Brain microvascular endothelial cell (primary cell): ENCODE measurements around the gene YAP1.

Source experiments
- DNase-seq: peaks from one replicate; pipeline ENCODE4 v3.0.0-alpha.2; 2020
- H3K27ac ChIP-seq: fragments of 250-450 bp; sonication (Bioruptor Pico); 2 replicates; pipeline ENCODE4 v1.5.1; 2020; ENCODE audit warnings: mild to moderate bottlenecking, moderate library complexity
- H3K27me3 ChIP-seq: fragments of 250-450 bp; sonication (Bioruptor Pico); replicated peaks from 2 replicates; pipeline ENCODE4 v1.5.1; 2020; ENCODE audit warnings: mild to moderate bottlenecking
- H3K36me3 ChIP-seq: fragments of 250-450 bp; sonication (Bioruptor Pico); replicated peaks from 2 replicates; pipeline ENCODE4 v1.5.1; 2020; ENCODE audit warnings: mild to moderate bottlenecking
- H3K4me3 ChIP-seq: 2 replicates; pipeline ENCODE4 v1.5.1; 2011; ENCODE audit warnings: low read depth, mild to moderate bottlenecking, control low read depth, low read length, moderate library complexity
- CTCF ChIP-seq: IDR thresholded peaks from 2 replicates; pipeline ENCODE4 v1.5.1; 2011; ENCODE audit warnings: low read depth, mild to moderate bottlenecking, moderate library complexity, low read length, control low read depth, inconsistent platforms; ENCODE audit errors: missing control alignments
- in situ Hi-C: cut with HindIII; loops from 2 replicates; pipeline ENCODE4 v1.10.0; 2017; ENCODE audit warnings: low sequenced_read_pairs, low pct_ligation_motif_present

Gene YAP1

GRCh38 chr11:102269927-102270326 lies 159.7 kb downstream of the YAP1 start:
- DNase-seq = peak; percentile 48
- no peak for TF ChIP-seq CTCF
- Histone ChIP-seq H3K36me3 (no peaks in the 10 kb centered on the region), H3K27me3 (no peaks in the 10 kb centered on the region), H3K27ac (no peak overlapping the region), H3K4me3 (no peak overlapping the region)
- in situ Hi-C loops = no loop called here

- no peak for TF ChIP-seq CTCF
- in situ Hi-C loops = no loop called here
- Histone ChIP-seq H3K36me3 (no peaks in the 10 kb centered on the region), H3K4me3 (no peak overlapping the region), H3K27me3 (no peaks in the 10 kb centered on the region), H3K27ac (no peak overlapping the region)
- DNase-seq = no peak
These were observed 162.0 kb downstream of the YAP1 start for GRCh38 chr11:102272047-102272824.

- TF ChIP-seq CTCF = no peak
- Histone ChIP-seq H3K27me3 (no peaks in the 10 kb centered on the region), H3K36me3 (no peaks in the 10 kb centered on the region), H3K27ac (no peak overlapping the region), H3K4me3 (no peak overlapping the region)
- in situ Hi-C loops = no loop called here
- no peak for DNase-seq
These were observed 164.4 kb downstream of the YAP1 start for GRCh38 chr11:102274628-102275027.

- Histone ChIP-seq H3K27ac (no peak overlapping the region), H3K4me3 (no peak overlapping the region), H3K27me3 (no peaks in the 10 kb centered on the region), H3K36me3 (no peaks in the 10 kb centered on the region)
- in situ Hi-C loops = no loop called here
- TF ChIP-seq CTCF = no peak
- DNase-seq = no peak
These were observed 166.1 kb downstream of the YAP1 start for GRCh38 chr11:102276362-102276761.

GRCh38 chr11:102276783-102277182 lies 166.5 kb downstream of the YAP1 start:
- H3K27ac ChIP-seq = no peak overlapping the region
- TF ChIP-seq CTCF = no peak
- H3K27me3 ChIP-seq = no peaks in the 10 kb centered on the region
- no peak for DNase-seq
- no peak overlapping the region for H3K4me3 ChIP-seq
- no peaks in the 10 kb centered on the region for H3K36me3 ChIP-seq
- in situ Hi-C loops = no loop called here
